Nephron progenitor cell (in vitro differentiated cells): ENCODE results near the gene CEBPG.
A peak's percentile ranks its signal among the peaks of the same experiment; 100 is the strongest.

Source experiments
- DNase-seq: peaks from one replicate; pipeline ENCODE4 v3.0.0; 2021
- H3K27ac Mint-ChIP-seq: 2 replicates; pipeline ENCODE4 v1.8.0; 2021; ENCODE audit warnings: mild to moderate bottlenecking, moderate library complexity, mixed read lengths
- H3K27me3 Mint-ChIP-seq: 2 replicates; pipeline ENCODE4 v1.8.0; 2021; ENCODE audit warnings: mild to moderate bottlenecking, low read depth, mixed read lengths; ENCODE audit not compliant: poor library complexity
- H3K36me3 Mint-ChIP-seq: 2 replicates; pipeline ENCODE4 v1.8.0; 2021; ENCODE audit warnings: low read depth, mixed read lengths
- H3K4me1 Mint-ChIP-seq: 2 replicates; pipeline ENCODE4 v1.8.0; 2021; ENCODE audit warnings: mixed read lengths
- H3K4me3 Mint-ChIP-seq: 2 replicates; pipeline ENCODE4 v1.8.0; 2021; ENCODE audit warnings: mild to moderate bottlenecking, moderate library complexity, mixed read lengths
- H3K9me3 Mint-ChIP-seq: 2 replicates; pipeline ENCODE4 v1.8.0; 2021; ENCODE audit warnings: mild to moderate bottlenecking, moderate library complexity, mixed read lengths
- TF ChIP-seq, protein P1 (sequence below): fragments of 200-600 bp; sonication (generic); IDR thresholded peaks from 2 replicates; pipeline ENCODE4 v1.5.0; 2021; ENCODE audit warnings: antibody characterized with exemption

The CEBPG gene

DNA sequence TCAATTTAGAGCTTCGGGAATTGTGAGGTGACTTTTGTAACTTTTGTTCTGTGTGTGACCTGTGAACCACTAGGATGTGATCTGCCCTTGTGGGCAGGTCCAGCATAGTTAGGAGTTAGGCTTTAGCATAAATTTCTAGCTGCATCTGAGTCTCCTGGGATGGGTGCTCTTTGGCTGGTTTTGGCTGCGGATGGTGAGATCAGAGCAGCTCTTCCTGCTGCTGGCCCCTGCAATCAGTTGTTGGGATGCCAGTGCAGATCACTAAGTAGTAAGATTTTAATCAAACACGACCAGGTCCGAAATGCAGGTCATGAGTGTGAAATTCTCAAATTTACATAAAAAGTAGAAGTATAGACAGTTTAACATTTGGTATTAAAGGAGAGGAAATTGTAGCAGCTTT, 8.5 kb downstream of the CEBPG start:
- TF ChIP-seq, protein P1, sequence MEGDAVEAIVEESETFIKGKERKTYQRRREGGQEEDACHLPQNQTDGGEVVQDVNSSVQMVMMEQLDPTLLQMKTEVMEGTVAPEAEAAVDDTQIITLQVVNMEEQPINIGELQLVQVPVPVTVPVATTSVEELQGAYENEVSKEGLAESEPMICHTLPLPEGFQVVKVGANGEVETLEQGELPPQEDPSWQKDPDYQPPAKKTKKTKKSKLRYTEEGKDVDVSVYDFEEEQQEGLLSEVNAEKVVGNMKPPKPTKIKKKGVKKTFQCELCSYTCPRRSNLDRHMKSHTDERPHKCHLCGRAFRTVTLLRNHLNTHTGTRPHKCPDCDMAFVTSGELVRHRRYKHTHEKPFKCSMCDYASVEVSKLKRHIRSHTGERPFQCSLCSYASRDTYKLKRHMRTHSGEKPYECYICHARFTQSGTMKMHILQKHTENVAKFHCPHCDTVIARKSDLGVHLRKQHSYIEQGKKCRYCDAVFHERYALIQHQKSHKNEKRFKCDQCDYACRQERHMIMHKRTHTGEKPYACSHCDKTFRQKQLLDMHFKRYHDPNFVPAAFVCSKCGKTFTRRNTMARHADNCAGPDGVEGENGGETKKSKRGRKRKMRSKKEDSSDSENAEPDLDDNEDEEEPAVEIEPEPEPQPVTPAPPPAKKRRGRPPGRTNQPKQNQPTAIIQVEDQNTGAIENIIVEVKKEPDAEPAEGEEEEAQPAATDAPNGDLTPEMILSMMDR, result no peak
- Mint-ChIP-seq H3K27me3 (peaks cover 4% of the 10 kb centered on the region), H3K4me3 (no peak overlapping the region), H3K4me1 (peaks cover 16% of the 10 kb centered on the region), H3K36me3 (peaks cover 28% of the 10 kb centered on the region), H3K27ac (no peak overlapping the region), H3K9me3 (no peaks in the 10 kb centered on the region)
- DNase-seq, result no peak

DNA sequence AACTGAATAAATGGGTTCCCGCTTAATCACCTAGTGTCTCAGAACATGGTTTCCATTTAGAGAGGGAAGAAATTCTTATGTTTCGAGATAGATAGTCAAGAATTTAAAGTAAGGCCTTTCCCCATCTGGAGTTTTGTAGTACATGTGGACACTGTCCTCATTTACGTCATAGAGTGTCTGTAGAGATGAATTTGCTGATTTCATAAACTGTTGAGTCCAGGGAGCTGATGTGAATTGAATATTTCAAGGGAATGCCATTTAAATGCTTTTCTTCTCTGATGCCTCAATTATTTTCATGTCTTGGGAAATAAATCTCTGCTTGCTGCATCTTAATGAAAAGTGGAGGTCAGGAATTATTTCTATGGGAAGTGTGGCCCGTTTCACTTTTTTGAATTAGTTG, 9.5 kb downstream of the CEBPG start:
- TF ChIP-seq, protein P1, result no peak

DNA sequence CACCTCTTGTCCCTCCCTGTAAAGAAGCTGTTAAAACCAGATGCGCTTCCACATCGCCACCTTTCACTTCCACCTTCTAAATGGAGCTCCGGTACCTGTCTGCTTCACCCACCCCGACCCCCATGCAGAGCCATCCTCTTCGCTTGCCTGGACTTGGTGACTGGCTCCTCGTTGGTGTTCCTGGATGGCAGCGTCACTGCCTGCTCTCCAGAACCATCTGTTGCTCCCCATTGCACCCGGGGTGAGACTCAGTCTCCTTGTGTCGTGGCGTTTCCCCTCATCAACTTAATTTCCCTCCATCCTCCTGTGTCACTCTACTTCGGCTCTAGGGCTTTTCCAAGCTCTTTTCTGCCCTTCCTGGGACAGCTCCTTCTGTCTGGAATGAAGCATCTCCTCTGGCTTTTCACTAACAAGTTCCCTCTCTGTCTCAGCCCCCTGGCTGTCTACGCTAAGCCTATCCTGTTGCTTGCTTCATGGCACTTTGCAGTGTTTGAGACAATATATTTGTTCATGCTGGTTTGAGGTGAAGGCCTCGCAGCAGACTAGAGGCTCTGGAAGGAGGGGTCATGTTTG, 10.3 kb downstream of the CEBPG start:
- H3K9me3 Mint-ChIP-seq, result no peaks in the 10 kb centered on the region
- H3K36me3 Mint-ChIP-seq, result peaks cover 22% of the 10 kb centered on the region
- TF ChIP-seq, protein P1, result no peak
- peak overlapping the region; percentile 20 for H3K27ac Mint-ChIP-seq
- peaks cover 4% of the 10 kb centered on the region for H3K27me3 Mint-ChIP-seq
- no peak for DNase-seq
- no peak overlapping the region for H3K4me3 Mint-ChIP-seq
- peaks cover 7% of the 10 kb centered on the region for H3K4me1 Mint-ChIP-seq

More for the DNA sequence above, 9.5 kb downstream of the CEBPG start:
- Mint-ChIP-seq H3K27me3 (peaks cover 4% of the 10 kb centered on the region), H3K9me3 (no peaks in the 10 kb centered on the region), H3K36me3 (peaks cover 28% of the 10 kb centered on the region), H3K4me3 (no peak overlapping the region), H3K27ac (no peak overlapping the region), H3K4me1 (peaks cover 14% of the 10 kb centered on the region)
- no peak for DNase-seq

DNA sequence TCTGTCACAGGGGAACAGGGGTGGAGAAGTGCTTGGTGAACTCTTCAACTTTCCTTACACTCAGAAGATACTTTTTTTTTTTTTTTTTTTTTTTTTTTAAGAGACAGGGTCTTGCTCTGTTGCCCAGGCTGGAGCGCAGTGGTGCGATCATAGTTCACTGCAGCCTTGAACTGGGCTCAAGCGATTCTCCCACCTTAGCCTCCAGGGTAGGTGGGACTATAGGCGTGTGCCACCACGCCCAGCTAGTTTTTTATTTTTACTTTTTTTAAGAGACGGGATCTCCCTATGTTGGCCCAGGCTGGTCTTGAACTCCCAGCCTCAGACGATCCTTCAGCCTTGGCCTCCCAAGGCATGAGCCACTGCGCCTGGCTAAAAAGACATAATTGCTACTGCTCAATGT, 11.5 kb downstream of the CEBPG start:
- H3K4me1 Mint-ChIP-seq, result peaks cover 10% of the 10 kb centered on the region
- peaks cover 10% of the 10 kb centered on the region for H3K36me3 Mint-ChIP-seq
- TF ChIP-seq, protein P1, result no peak
- H3K27me3 Mint-ChIP-seq, result peaks cover 4% of the 10 kb centered on the region
- H3K9me3 Mint-ChIP-seq, result no peaks in the 10 kb centered on the region
- no peak overlapping the region for H3K27ac Mint-ChIP-seq
- H3K4me3 Mint-ChIP-seq, result no peak overlapping the region
- DNase-seq, result no peak

DNA sequence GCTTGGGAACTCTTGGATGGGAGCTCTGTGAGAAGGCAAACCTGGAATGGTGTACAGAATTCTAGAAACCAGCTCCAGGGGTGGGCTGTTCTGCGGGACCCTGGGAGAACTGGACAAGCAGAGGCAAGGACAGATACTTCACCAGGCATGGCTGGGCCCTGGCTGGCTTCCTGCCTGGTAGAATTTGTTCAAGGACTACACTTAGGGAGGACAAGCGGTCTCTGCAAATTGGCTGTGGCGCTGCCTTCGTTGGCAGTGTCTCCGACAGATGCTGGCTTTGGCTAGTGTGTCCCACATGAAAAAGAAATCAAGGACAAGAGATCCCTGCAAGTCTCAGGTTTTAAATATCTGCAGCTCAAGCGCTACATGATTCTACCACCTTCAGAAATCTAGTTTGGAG, 12.4 kb downstream of the CEBPG start:
- TF ChIP-seq, protein P1, result no peak
- peaks cover 8% of the 10 kb centered on the region for H3K36me3 Mint-ChIP-seq
- no peak overlapping the region for H3K4me3 Mint-ChIP-seq
- no peak overlapping the region for H3K27ac Mint-ChIP-seq
- peaks cover 4% of the 10 kb centered on the region for H3K27me3 Mint-ChIP-seq
- H3K9me3 Mint-ChIP-seq, result no peaks in the 10 kb centered on the region
- peaks cover 7% of the 10 kb centered on the region for H3K4me1 Mint-ChIP-seq
- no peak for DNase-seq

DNA sequence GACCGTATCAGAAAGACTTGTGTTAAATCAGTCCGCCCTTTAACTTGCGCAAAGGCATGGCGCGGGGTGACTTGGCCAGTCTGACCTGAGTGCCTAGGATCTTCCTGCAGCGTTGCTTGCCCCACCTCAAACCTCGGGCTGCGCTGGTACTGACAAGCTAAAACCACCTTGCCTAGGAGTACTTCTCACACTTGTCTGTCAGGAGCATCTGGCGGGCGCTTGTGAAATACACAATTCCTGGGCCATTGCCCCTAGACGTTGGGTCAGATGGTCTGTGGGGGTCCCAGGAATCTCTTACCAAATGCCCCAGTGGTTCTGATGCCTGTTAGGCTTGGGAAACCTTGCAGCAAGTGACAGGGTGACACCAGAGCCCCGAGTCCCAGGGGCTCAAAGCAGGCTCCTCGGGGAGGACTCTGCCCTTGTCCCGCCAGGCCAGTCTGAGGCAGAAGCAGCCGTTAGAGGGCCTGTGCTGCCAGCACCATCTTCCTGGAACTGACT, 12.9 kb downstream of the CEBPG start:
- H3K27me3 Mint-ChIP-seq, result peaks cover 4% of the 10 kb centered on the region
- H3K9me3 Mint-ChIP-seq, result no peaks in the 10 kb centered on the region
- peaks cover 4% of the 10 kb centered on the region for H3K4me1 Mint-ChIP-seq
- TF ChIP-seq, protein P1, result no peak
- H3K4me3 Mint-ChIP-seq, result no peak overlapping the region
- H3K27ac Mint-ChIP-seq, result no peak overlapping the region
- no peak for DNase-seq
- H3K36me3 Mint-ChIP-seq, result peaks cover 5% of the 10 kb centered on the region
